ENCODE measurements around the gene CACNA1G. TPM values are rescaled to one million over a fixed set of nuclear protein-coding genes. Genes with fewer than 3 reads are reported as not detected.

Gene CACNA1G
- total RNA-seq, 1 donor from 2014 or later: 1.6 TPM

- peaks cover 20% of the 10 kb centered on the region for H3K4me1 ChIP-seq
Observed at GRCh38 chr17:50609380-50610074, 49.0 kb downstream of the CACNA1G start.

GRCh38 chr17:50611634-50612033 lies 51.1 kb downstream of the CACNA1G start:
- Histone ChIP-seq H3K9ac (no peak overlapping the region), H3K4me3 (no peak overlapping the region), H3K79me2 (ENCODE audit: low read depth) (no peaks in the 10 kb centered on the region), H3K4me2 (no peak overlapping the region), H3K27me3 (no peaks in the 10 kb centered on the region), H4K20me1 (ENCODE audit: low read depth) (no peaks in the 10 kb centered on the region), H3K27ac (no peak overlapping the region), H3K4me1 (peaks cover 20% of the 10 kb centered on the region), H2AFZ (replicated peaks) (no peak overlapping the region), H3K9me3 (ENCODE audit: low read depth) (no peaks in the 10 kb centered on the region), H3F3A (ENCODE audit: low read depth) (no peaks in the 10 kb centered on the region), H3K36me3 (no peaks in the 10 kb centered on the region)
- Mint-ChIP-seq H3K9me3 (no peaks in the 10 kb centered on the region), H3K4me3 (peak overlapping the region; percentile 72), H3K4me1 (peaks cover 30% of the 10 kb centered on the region), H3K27ac (no peak overlapping the region), H3K36me3 (peaks cover 2% of the 10 kb centered on the region), H3K27me3 (ENCODE audit: insufficient read depth, low read depth) (peaks cover 3% of the 10 kb centered on the region)
- TF ChIP-seq, protein P1, sequence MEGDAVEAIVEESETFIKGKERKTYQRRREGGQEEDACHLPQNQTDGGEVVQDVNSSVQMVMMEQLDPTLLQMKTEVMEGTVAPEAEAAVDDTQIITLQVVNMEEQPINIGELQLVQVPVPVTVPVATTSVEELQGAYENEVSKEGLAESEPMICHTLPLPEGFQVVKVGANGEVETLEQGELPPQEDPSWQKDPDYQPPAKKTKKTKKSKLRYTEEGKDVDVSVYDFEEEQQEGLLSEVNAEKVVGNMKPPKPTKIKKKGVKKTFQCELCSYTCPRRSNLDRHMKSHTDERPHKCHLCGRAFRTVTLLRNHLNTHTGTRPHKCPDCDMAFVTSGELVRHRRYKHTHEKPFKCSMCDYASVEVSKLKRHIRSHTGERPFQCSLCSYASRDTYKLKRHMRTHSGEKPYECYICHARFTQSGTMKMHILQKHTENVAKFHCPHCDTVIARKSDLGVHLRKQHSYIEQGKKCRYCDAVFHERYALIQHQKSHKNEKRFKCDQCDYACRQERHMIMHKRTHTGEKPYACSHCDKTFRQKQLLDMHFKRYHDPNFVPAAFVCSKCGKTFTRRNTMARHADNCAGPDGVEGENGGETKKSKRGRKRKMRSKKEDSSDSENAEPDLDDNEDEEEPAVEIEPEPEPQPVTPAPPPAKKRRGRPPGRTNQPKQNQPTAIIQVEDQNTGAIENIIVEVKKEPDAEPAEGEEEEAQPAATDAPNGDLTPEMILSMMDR (IDR thresholded peaks at IDR 0.05): no peak
- TF ChIP-seq EZH2 (IDR thresholded peaks at IDR 0.05) (no peak), EZH2phosphoT487 (IDR thresholded peaks at IDR 0.05) (no peak)
- no peak for DNase-seq (ENCODE audit: low spot score)

More at GRCh38 chr17:50609380-50610074, 49.0 kb downstream of the CACNA1G start:
- Mint-ChIP-seq H3K4me3 (no peak overlapping the region), H3K36me3 (peaks cover 2% of the 10 kb centered on the region), H3K4me1 (peaks cover 37% of the 10 kb centered on the region), H3K27me3 (ENCODE audit: insufficient read depth, low read depth) (peaks cover 3% of the 10 kb centered on the region), H3K27ac (no peak overlapping the region), H3K9me3 (no peaks in the 10 kb centered on the region)
- no peaks in the 10 kb centered on the region for H3F3A ChIP-seq (ENCODE audit: low read depth)
- no peak overlapping the region for H3K27ac ChIP-seq
- H3K79me2 ChIP-seq (ENCODE audit: low read depth): no peaks in the 10 kb centered on the region
- no peaks in the 10 kb centered on the region for H3K27me3 ChIP-seq
- H3K9me3 ChIP-seq (ENCODE audit: low read depth): no peaks in the 10 kb centered on the region
- DNase-seq (ENCODE audit: low spot score): no peak
- no peak overlapping the region for H2AFZ ChIP-seq (replicated peaks)
- no peak overlapping the region for H3K4me3 ChIP-seq
- H3K36me3 ChIP-seq: no peaks in the 10 kb centered on the region
- no peaks in the 10 kb centered on the region for H4K20me1 ChIP-seq (ENCODE audit: low read depth)
- peak overlapping the region; percentile 10 for H3K4me2 ChIP-seq
- no peak overlapping the region for H3K9ac ChIP-seq
- TF ChIP-seq, protein P1 (IDR thresholded peaks at IDR 0.05): no peak

DNA sequence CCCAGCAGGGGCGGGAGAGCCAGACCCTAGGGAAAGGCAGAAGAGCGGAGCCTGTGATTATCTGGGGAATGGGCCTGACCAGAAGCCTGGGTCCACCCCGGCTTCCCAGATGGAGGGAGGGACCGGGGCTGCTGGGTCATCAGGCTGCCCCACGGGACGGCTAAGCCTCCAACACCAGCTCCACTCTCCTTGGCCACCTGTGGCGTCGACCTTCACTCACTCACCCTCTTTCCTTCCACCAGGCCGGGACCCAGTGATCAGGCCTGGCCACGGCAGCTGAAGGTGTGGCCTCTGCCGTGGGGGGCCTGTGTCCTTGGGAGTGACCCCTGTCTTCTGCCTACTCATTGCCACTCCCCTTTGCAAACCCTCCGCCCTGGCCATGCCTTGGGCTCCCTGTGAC lies 51.8 kb downstream of the CACNA1G start:
- Histone ChIP-seq H3K36me3 (no peaks in the 10 kb centered on the region), H2AFZ (replicated peaks) (no peak overlapping the region), H3K4me3 (no peak overlapping the region), H4K20me1 (ENCODE audit: low read depth) (no peaks in the 10 kb centered on the region), H3F3A (ENCODE audit: low read depth) (no peaks in the 10 kb centered on the region), H3K4me2 (no peak overlapping the region), H3K9me3 (ENCODE audit: low read depth) (no peaks in the 10 kb centered on the region), H3K4me1 (peaks cover 20% of the 10 kb centered on the region), H3K27ac (no peak overlapping the region), H3K9ac (no peak overlapping the region), H3K79me2 (ENCODE audit: low read depth) (no peaks in the 10 kb centered on the region), H3K27me3 (no peaks in the 10 kb centered on the region)
- no peaks in the 10 kb centered on the region for H3K9me3 Mint-ChIP-seq
- no peaks in the 10 kb centered on the region for H3K36me3 Mint-ChIP-seq
- H3K4me1 Mint-ChIP-seq: peaks cover 30% of the 10 kb centered on the region
- H3K27ac Mint-ChIP-seq: peak overlapping the region; percentile 71
- H3K4me3 Mint-ChIP-seq: no peak overlapping the region
- DNase-seq (ENCODE audit: low spot score): no peak
- peaks cover 6% of the 10 kb centered on the region for H3K27me3 Mint-ChIP-seq (ENCODE audit: insufficient read depth, low read depth)
- no peak for TF ChIP-seq EZH2phosphoT487 (IDR thresholded peaks at IDR 0.05)
- TF ChIP-seq, protein P1 (IDR thresholded peaks at IDR 0.05): no peak
- TF ChIP-seq EZH2 (IDR thresholded peaks at IDR 0.05): no peak
